ENCODE results near the gene VEGFA.

DNA sequence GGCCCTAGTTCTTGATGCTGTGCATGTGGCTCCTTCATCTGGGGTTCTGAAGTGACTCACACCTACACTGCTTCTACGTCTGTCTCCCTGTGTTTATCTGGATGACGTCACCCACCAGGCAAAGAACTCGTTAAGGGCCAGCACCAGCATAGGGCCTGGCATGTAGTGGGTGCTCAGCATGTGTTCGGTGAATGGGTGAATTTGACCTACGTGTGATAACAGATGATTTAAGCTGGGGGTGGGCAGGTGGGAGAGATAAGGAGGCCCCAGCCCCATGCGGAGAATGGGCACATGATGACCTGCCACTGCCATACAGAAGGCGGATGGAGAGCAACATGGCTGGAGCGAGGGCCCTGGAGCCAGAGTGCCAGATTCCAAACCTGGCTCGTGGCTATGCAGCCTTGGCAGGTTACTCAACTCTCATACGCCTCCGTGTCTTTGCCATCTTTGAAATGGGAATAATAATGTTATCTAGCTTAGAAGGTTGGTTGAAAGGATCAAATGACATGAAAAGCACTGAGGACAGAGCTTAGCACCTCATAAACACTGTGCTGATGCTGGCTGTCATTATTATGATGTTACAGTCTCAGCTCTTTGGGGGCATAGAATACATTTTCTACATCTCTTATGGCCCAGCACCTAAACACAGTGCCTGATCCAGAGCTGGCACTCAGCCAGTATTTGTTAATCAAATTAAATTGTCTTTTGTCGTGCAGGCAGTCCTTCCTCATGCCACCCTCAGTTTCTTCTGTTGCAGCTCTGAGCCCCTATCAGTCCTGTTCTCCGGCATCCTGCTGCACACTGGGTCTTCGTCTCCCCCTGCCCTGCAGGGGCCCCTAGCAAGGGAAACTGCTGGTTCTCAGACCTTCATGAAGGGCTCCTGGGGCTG is 39.6 kb downstream of the VEGFA start:
- TF ChIP-seq, protein P1, sequence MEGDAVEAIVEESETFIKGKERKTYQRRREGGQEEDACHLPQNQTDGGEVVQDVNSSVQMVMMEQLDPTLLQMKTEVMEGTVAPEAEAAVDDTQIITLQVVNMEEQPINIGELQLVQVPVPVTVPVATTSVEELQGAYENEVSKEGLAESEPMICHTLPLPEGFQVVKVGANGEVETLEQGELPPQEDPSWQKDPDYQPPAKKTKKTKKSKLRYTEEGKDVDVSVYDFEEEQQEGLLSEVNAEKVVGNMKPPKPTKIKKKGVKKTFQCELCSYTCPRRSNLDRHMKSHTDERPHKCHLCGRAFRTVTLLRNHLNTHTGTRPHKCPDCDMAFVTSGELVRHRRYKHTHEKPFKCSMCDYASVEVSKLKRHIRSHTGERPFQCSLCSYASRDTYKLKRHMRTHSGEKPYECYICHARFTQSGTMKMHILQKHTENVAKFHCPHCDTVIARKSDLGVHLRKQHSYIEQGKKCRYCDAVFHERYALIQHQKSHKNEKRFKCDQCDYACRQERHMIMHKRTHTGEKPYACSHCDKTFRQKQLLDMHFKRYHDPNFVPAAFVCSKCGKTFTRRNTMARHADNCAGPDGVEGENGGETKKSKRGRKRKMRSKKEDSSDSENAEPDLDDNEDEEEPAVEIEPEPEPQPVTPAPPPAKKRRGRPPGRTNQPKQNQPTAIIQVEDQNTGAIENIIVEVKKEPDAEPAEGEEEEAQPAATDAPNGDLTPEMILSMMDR (IDR thresholded peaks at IDR 0.05), result no peak
- TF ChIP-seq EP300 (IDR thresholded peaks at IDR 0.05), result no peak
- TF ChIP-seq POLR2AphosphoS5 (IDR thresholded peaks at IDR 0.05), result no peak
